Pancreas (tissue), 10 donors: ENCODE results near the gene MPND. TPM values are rescaled to one million over a fixed set of nuclear protein-coding genes. Genes with fewer than 3 reads are reported as not detected.

Source experiments
- ATAC-seq, 4 donors: fragments of 200-7000 bp; cut with Tn5 transposase; one replicate each; pipeline versions ENCODE4 v1.8.0 to v1.9.1; 2020; ENCODE audit warnings: mild to moderate bottlenecking in 4 of 4, moderate library complexity in 4 of 4
- DNase-seq, 6 donors: peaks; one replicate each; pipeline ENCODE4 v3.0.0-alpha.2; 2020
- FAIRE-seq: peaks from 2 replicates; lab custom pipeline; 2012; peaks lifted over from hg19 to GRCh38; lab: Jason Lieb, UNC
- H3K27ac ChIP-seq, 4 donors: fragments of 200-600 bp; sonication (generic); 1 replicate in 3 of 4; 2 replicates in 1 of 4; pipeline versions ENCODE4 v1.5.0 to v1.8.0; 2020
- H3K27me3 ChIP-seq, 4 donors: fragments of 200-600 bp; one replicate each; pipeline ENCODE4 v1.8.0; 2021
- H3K36me3 ChIP-seq, 3 donors: fragments of 200-600 bp; sonication (generic) in 1 of 3; one replicate each; pipeline versions ENCODE4 v1.5.0 to v1.8.0; 2020 to 2021
- H3K4me1 ChIP-seq, 3 donors: fragments of 200-600 bp; one replicate each; pipeline ENCODE4 v1.8.0; 2021
- H3K4me3 ChIP-seq, 4 donors: fragments of 200-600 bp; sonication (generic) in 2 of 4; one replicate each; pipeline versions ENCODE4 v1.5.0 to v1.8.0; 2020 to 2021
- H3K9me3 ChIP-seq, 4 donors: fragments of 200-600 bp; one replicate each; pipeline ENCODE4 v1.8.0; 2021
- CTCF ChIP-seq, 4 donors: fragments of 200-600 bp; sonication (generic) in 3 of 4; IDR thresholded peaks; one replicate each; pipeline versions ENCODE4 v1.5.0 to v1.8.0; 2021; ENCODE audit warnings: antibody characterized with exemption in 4 of 4
- WGBS, 2 donors: extraction: QIAGEN DNeasy Blood & Tissue Kit; methylation state at CpG; one replicate each; pipeline ENCODE4 v1.1.7; 2013; 5-methylcytosine and 5-hydroxymethylcytosine counted together
- intact Hi-C, 3 donors: fragments of 100-400 bp; cut with DNase I; formaldehyde crosslinking; loops; one replicate each; pipeline versions ENCODE4 v1.11.1 to v1.14.2; 2022
- polyA plus RNA-seq, 2 donors: library from polyadenylated mRNA; stranded (reverse); fragments of 200-250 nt; gene quantifications; one replicate each; pipeline ENCODE4 v1.2.3, GENCODE V29; 2013
- total RNA-seq, 6 donors: library from RNA; stranded (reverse); fragmentation: NEBNext Ultra II Directional in 4 of 6; extraction: Animal tissue kit (Norgen Biotek cat#: 25700) in 4 of 6; gene quantifications; one replicate each; pipeline versions ENCODE4 v1.2.1 to v1.2.4, GENCODE V29; 2021 to 2023
- donor health status: healthy with polysubstance abuse.
- donor health status: DM: no; HTN: no; CAD: no; lungs with moderate emphysema.
- donor health status: DM: no; HTN: no; CAD: no.
- donor health status: control.
- donor health status: control.
- donor health status: Bipolar disorder and iron deficiency.
- donor health status: DM: yes; HTN: yes; CAD: no.
- donor health status: DM: no; HTN: no; CAD: no.
- donor health status: DM: no; HTN: no; CAD: no.
- donor health status: DM: yes; HTN: yes; CAD: no.

Gene MPND
- total and polyA plus RNA-seq, 8 donors, result 11.8 to 20.0 (median 16.2) TPM

- intact Hi-C loops, result no loop called here
- WGBS, 2 donors, result 71 to 73% methylated on average over 15 of the region's 15 CpGs
- no peak for DNase-seq
- TF ChIP-seq CTCF (IDR thresholded peaks at IDR 0.05), result no peak
- H3K36me3 ChIP-seq, result peaks cover 0 to 11% (median 0%) of the 10 kb centered on the region in 3 donors
- no peaks in the 10 kb centered on the region for H3K9me3 ChIP-seq
- FAIRE-seq, result no peak
- no peak for ATAC-seq
- H3K4me1 ChIP-seq, result peaks cover 0 to 12% (median 8%) of the 10 kb centered on the region in 3 donors
- H3K27me3 ChIP-seq, result no peaks in the 10 kb centered on the region
- no peak overlapping the region for H3K4me3 ChIP-seq
- no peak overlapping the region for H3K27ac ChIP-seq
Observed at GRCh38 chr19:4396949-4397783, 53.8 kb downstream of the MPND start.

GRCh38 chr19:4399812-4400134 lies 56.4 kb downstream of the MPND start:
- TF ChIP-seq CTCF (IDR thresholded peaks at IDR 0.05), result no peak
- no peaks in the 10 kb centered on the region for H3K9me3 ChIP-seq
- peak in 1 of 6 donors; percentile 51 for DNase-seq
- 0% methylated on average over 6 to 12 of the region's 12 CpGs for WGBS, 2 donors
- no peak for FAIRE-seq
- peak overlapping the region; percentile 78 to 86 (median 84) for H3K27ac ChIP-seq
- peaks cover 0 to 19% (median 11%) of the 10 kb centered on the region in 3 donors for H3K4me1 ChIP-seq
- no peaks in the 10 kb centered on the region for H3K27me3 ChIP-seq
- H3K4me3 ChIP-seq, result peak overlapping the region; percentile 89 to 97 (median 93)
- H3K36me3 ChIP-seq, result peaks cover 0 to 11% (median 0%) of the 10 kb centered on the region in 3 donors
- intact Hi-C loops, result no loop called here
- ATAC-seq, result peak; percentile 10 to 24 (median 16)

- WGBS, 2 donors, result 1% methylated on average over 53 to 90 of the region's 90 CpGs
- ATAC-seq (peak; percentile 70 to 78 (median 76)), DNase-seq (peak; percentile 82 to 96 (median 94)), FAIRE-seq (no peak)
- peaks cover 0 to 5% (median 0%) of the 10 kb centered on the region in 3 donors for H3K36me3 ChIP-seq
- H3K27ac ChIP-seq, result peak within 1 kb of the TSS; percentile 78 to 88 (median 86)
- intact Hi-C loops, result no loop called here
- H3K4me3 ChIP-seq, result peak within 1 kb of the TSS; percentile 89 to 97 (median 93)
- no peaks in the 10 kb centered on the region for H3K27me3 ChIP-seq
- TF ChIP-seq CTCF (IDR thresholded peaks at IDR 0.05), result peak; percentile 92 to 95 (median 92)
- no peaks in the 10 kb centered on the region for H3K9me3 ChIP-seq
- peaks cover 0 to 19% (median 11%) of the 10 kb centered on the region in 3 donors for H3K4me1 ChIP-seq
Observed at GRCh38 chr19:4400135-4400936, 57.0 kb downstream of the MPND start, which contains the start of gene SH3GL1. TSS of gene SH3GL1 (minus strand) at chr19:4400547. CDS start at chr19:4400368, 179 bp downstream.

- intact Hi-C loops, result no loop called here
- H3K4me1 ChIP-seq, result peaks cover 0 to 19% (median 11%) of the 10 kb centered on the region in 3 donors
- peak overlapping the region; percentile 53 to 88 (median 80) for H3K27ac ChIP-seq
- DNase-seq (no peak), FAIRE-seq (no peak), ATAC-seq (no peak)
- TF ChIP-seq CTCF (IDR thresholded peaks at IDR 0.05), result no peak
- H3K36me3 ChIP-seq, result no peaks in the 10 kb centered on the region
- peak overlapping the region in 2 of 4 donors; percentile 91 to 94 for H3K4me3 ChIP-seq
- no peaks in the 10 kb centered on the region for H3K9me3 ChIP-seq
- 1 to 2% methylated on average over 8 of the region's 8 CpGs for WGBS, 2 donors
- no peaks in the 10 kb centered on the region for H3K27me3 ChIP-seq
Observed at GRCh38 chr19:4401769-4402170, 58.4 kb downstream of the MPND start.
